MM.1S (cell line): ENCODE data around the gene ZNF789.

Source experiments
- CTCF ChIP-seq: fragments of 300-600 bp; sonication (generic); IDR thresholded peaks from 2 replicates; pipeline ENCODE4 v1.5.1; 2016; ENCODE audit warnings: antibody characterized with exemption, low read length, mixed read lengths
- EZH2 ChIP-seq: fragments of 300-600 bp; sonication (generic); optimal IDR thresholded peaks from 2 replicates; pipeline ENCODE3; 2017; ENCODE audit warnings: low read depth, mild to moderate bottlenecking, antibody characterized with exemption, low read length, mixed read lengths
- EZH2phosphoT487 ChIP-seq: fragments of 300-600 bp; sonication (generic); IDR thresholded peaks from 2 replicates; pipeline ENCODE4 v1.6.1; 2018; ENCODE audit warnings: antibody characterized with exemption, low read length

GRCh38 chr7:99433158-99433557, 39.5 kb upstream of the ZNF789 start:
- no peak for TF ChIP-seq CTCF
- no peak for TF ChIP-seq EZH2
- no peak for TF ChIP-seq EZH2phosphoT487
